OCI-LY1 (cell line): ENCODE results near the gene TPSD1.
"Not testable (repeated sequence)": the region's sequence is repeated elsewhere in the genome, so short reads cannot be mapped to it uniquely, and the experiment has no call there.

ENCODE experiments used
- CTCF ChIP-seq: fragments of 200-600 bp; sonication (generic), shearing (Covaris generic); IDR thresholded peaks from 2 replicates; pipeline ENCODE4 v1.5.1; 2017; ENCODE audit warnings: mild to moderate bottlenecking, antibody characterized with exemption, low read length, moderate library complexity, mixed read lengths
- EZH2 ChIP-seq: fragments of 200-600 bp; sonication (generic), shearing (Covaris generic); IDR thresholded peaks from 2 replicates; pipeline ENCODE4 v1.8.0; 2017; ENCODE audit warnings: borderline replicate concordance, mixed run types, mild to moderate bottlenecking, antibody characterized with exemption, low read length, moderate library complexity, mixed read lengths

GRCh38 chr16:1226692-1227091, 29.2 kb upstream of the TPSD1 start:
- TF ChIP-seq CTCF, EZH2: not testable (repeated sequence)
